IMR-90 (cell line): ENCODE measurements around the gene CEP72. TPM values are rescaled to one million over a fixed set of nuclear protein-coding genes. Genes with fewer than 3 reads are reported as not detected.

Experiments
- ATAC-seq: fragments of 200-7000 bp; cut with Tn5 transposase; 2 replicates; pipeline ENCODE4 v1.9.1; 2020; ENCODE audit warnings: low read depth, mild to moderate bottlenecking, moderate library complexity
- BruUV-seq: library from RNA; stranded (reverse); fragments of 400-500 nt; replicated peaks from 2 replicates; lab custom pipeline; 2021; lab: Mats Ljungman, UMichigan
- CTCF ChIA-PET: fragments of 300-600 bp; formaldehyde crosslinking; extraction: SDS; loops from one replicate; lab custom pipeline; 2021; ENCODE audit warnings: antibody characterized with exemption; lab: Yijun Ruan, JAX
- POLR2A ChIA-PET: fragments of 300-600 bp; sonication (Branson Sonifier 250); formaldehyde crosslinking; loops from one replicate; lab custom pipeline; 2022; ENCODE audit warnings: antibody characterized with exemption; ENCODE audit not compliant: unreplicated experiment; lab: Charles Lee
- DNase-seq: peaks from one replicate; pipeline ENCODE4 v3.0.0; 2013
- H2AFZ ChIP-seq: replicated peaks from 2 replicates; pipeline ENCODE3; 2013; ENCODE audit warnings: low read length, mild to moderate bottlenecking; ENCODE audit not compliant: poor library complexity
- H2AK5ac ChIP-seq: 2 replicates; pipeline ENCODE4 v1.6.1; 2013; ENCODE audit warnings: low read depth, low read length, inconsistent platforms
- H2AK9ac ChIP-seq: replicated peaks from 2 replicates; pipeline ENCODE3; 2013; ENCODE audit warnings: mild to moderate bottlenecking, low read depth, low read length, moderate library complexity; ENCODE audit not compliant: poor library complexity
- H2BK120ac ChIP-seq: 2 replicates; pipeline ENCODE4 v1.6.1; 2013; ENCODE audit warnings: low read depth, low read length, inconsistent platforms
- H2BK15ac ChIP-seq: 3 replicates; pipeline ENCODE4 v1.6.1; 2013; ENCODE audit warnings: low read depth, low read length, inconsistent platforms
- H2BK20ac ChIP-seq: 2 replicates; pipeline ENCODE4 v1.6.1; 2013; ENCODE audit warnings: low read depth, mild to moderate bottlenecking, inconsistent platforms, low read length, moderate library complexity
- H2BK5ac ChIP-seq: 2 replicates; pipeline ENCODE4 v1.6.1; 2013; ENCODE audit warnings: mild to moderate bottlenecking, low read depth, low read length, inconsistent platforms; ENCODE audit not compliant: poor library complexity, severe bottlenecking
- H3K14ac ChIP-seq: replicated peaks from 2 replicates; pipeline ENCODE4 v1.6.1; 2013; ENCODE audit warnings: low read depth, low read length, inconsistent platforms
- H3K18ac ChIP-seq: 2 replicates; pipeline ENCODE4 v1.6.1; 2013; ENCODE audit warnings: low read depth, low read length, control low read depth
- H3K23ac ChIP-seq: 2 replicates; pipeline ENCODE4 v1.6.1; 2013; ENCODE audit warnings: low read depth, low read length, inconsistent platforms
- H3K27ac ChIP-seq: 2 replicates; pipeline ENCODE4 v1.5.1; 2013; ENCODE audit warnings: mild to moderate bottlenecking, control low read depth, low read length; ENCODE audit not compliant: insufficient read depth
- H3K27me3 ChIP-seq: 2 replicates; pipeline ENCODE4 v1.6.1; 2013; ENCODE audit warnings: low read length; ENCODE audit not compliant: control insufficient read depth, insufficient read depth
- H3K36me3 ChIP-seq: 2 replicates; pipeline ENCODE4 v1.6.1; 2013; ENCODE audit warnings: low read length, mixed read lengths; ENCODE audit not compliant: control insufficient read depth, insufficient read depth
- H3K4ac ChIP-seq: 2 replicates; pipeline ENCODE4 v1.6.1; 2013; ENCODE audit warnings: low read depth, low read length, inconsistent platforms
- H3K4me1 ChIP-seq: 2 replicates; pipeline ENCODE4 v1.6.1; 2013; ENCODE audit warnings: low read length, mixed read lengths; ENCODE audit not compliant: control insufficient read depth, insufficient read depth
- H3K4me2 ChIP-seq: 2 replicates; pipeline ENCODE4 v1.6.1; 2013; ENCODE audit warnings: low read depth, mild to moderate bottlenecking, control low read depth, low read length, moderate library complexity
- H3K4me3 ChIP-seq: 2 replicates; pipeline ENCODE4 v1.5.1; 2013; ENCODE audit warnings: low read depth, mild to moderate bottlenecking, control low read depth, low read length, moderate library complexity; ENCODE audit not compliant: insufficient read depth
- H3K56ac ChIP-seq: 2 replicates; pipeline ENCODE4 v1.6.1; 2013; ENCODE audit warnings: low read length, inconsistent platforms; ENCODE audit not compliant: insufficient read depth; ENCODE audit errors: extremely low read depth
- H3K79me1 ChIP-seq, 2 experiments: 2 replicates each; pipeline ENCODE4 v1.6.1; 2013; ENCODE audit warnings: low read length in 2 of 2, inconsistent platforms in 1 of 2, low read depth in 1 of 2
- H3K9ac ChIP-seq: 2 replicates; pipeline ENCODE4 v1.6.1; 2013; ENCODE audit warnings: low read depth, low read length, control low read depth
- H3K9me1 ChIP-seq: 2 replicates; pipeline ENCODE4 v1.6.1; 2013; ENCODE audit warnings: low read length, inconsistent platforms; ENCODE audit not compliant: insufficient read depth
- H3K9me3 ChIP-seq: 2 replicates; pipeline ENCODE4 v1.6.1; 2013; ENCODE audit warnings: low read length; ENCODE audit not compliant: control insufficient read depth, insufficient read depth
- H4K20me1 ChIP-seq: 2 replicates; pipeline ENCODE4 v1.6.1; 2013; ENCODE audit warnings: low read length, inconsistent platforms; ENCODE audit not compliant: insufficient read depth
- H4K5ac ChIP-seq: 2 replicates; pipeline ENCODE4 v1.6.1; 2013; ENCODE audit warnings: mild to moderate bottlenecking, low read depth, low read length, control low read depth
- H4K8ac ChIP-seq, 2 experiments: 2 replicates each; pipeline ENCODE4 v1.6.1; 2013; ENCODE audit warnings: low read depth in 2 of 2, low read length in 2 of 2, control low read depth in 1 of 2, inconsistent platforms in 1 of 2
- H4K91ac ChIP-seq: 2 replicates; pipeline ENCODE4 v1.6.1; 2013; ENCODE audit warnings: low read depth, low read length, inconsistent platforms; ENCODE audit not compliant: insufficient read depth
- BHLHE40 ChIP-seq: fragments of 150-350 bp; IDR thresholded peaks from 2 replicates; pipeline ENCODE4 v1.6.1; 2016; ENCODE audit warnings: mild to moderate bottlenecking, low read depth, low read length
- CEBPB ChIP-seq: IDR thresholded peaks from 2 replicates; pipeline ENCODE4 v1.6.1; 2012; ENCODE audit warnings: low read depth, low read length, improper control_type of control experiment
- CHD1 ChIP-seq: IDR thresholded peaks from 2 replicates; pipeline ENCODE4 v1.6.1; 2012; ENCODE audit warnings: low read depth, low read length, improper control_type of control experiment
- FOS ChIP-seq: fragments of 150-350 bp; IDR thresholded peaks from 2 replicates; pipeline ENCODE4 v1.6.1; 2016; ENCODE audit warnings: low read depth, low read length
- MAFK ChIP-seq: IDR thresholded peaks from 2 replicates; pipeline ENCODE4 v1.6.1; 2012; ENCODE audit warnings: low read depth, low read length, improper control_type of control experiment
- MAZ ChIP-seq: IDR thresholded peaks from 2 replicates; pipeline ENCODE4 v1.6.1; 2012; ENCODE audit warnings: low read depth, mild to moderate bottlenecking, low read length, improper control_type of control experiment, moderate library complexity, borderline replicate concordance
- MXI1 ChIP-seq: IDR thresholded peaks from 2 replicates; pipeline ENCODE4 v1.6.1; 2012; ENCODE audit warnings: low read depth, mild to moderate bottlenecking, low read length, moderate library complexity, borderline replicate concordance
- NFE2L2 ChIP-seq: fragments of 150-350 bp; IDR thresholded peaks from 2 replicates; pipeline ENCODE4 v1.6.1; 2016; ENCODE audit warnings: low read depth, mild to moderate bottlenecking, low read length
- POLR2A ChIP-seq: IDR thresholded peaks from 2 replicates; pipeline ENCODE4 v1.6.1; 2012; ENCODE audit warnings: mild to moderate bottlenecking, low read depth, low read length
- RAD21 ChIP-seq: IDR thresholded peaks from 2 replicates; pipeline ENCODE4 v1.6.1; 2012; ENCODE audit warnings: low read length, improper control_type of control experiment
- RCOR1 ChIP-seq: IDR thresholded peaks from 2 replicates; pipeline ENCODE4 v1.6.1; 2012; ENCODE audit warnings: mild to moderate bottlenecking, low read length, improper control_type of control experiment; ENCODE audit not compliant: insufficient replicate concordance
- RFX5 ChIP-seq: IDR thresholded peaks from 2 replicates; pipeline ENCODE4 v1.8.0; 2012; ENCODE audit warnings: low read depth, mild to moderate bottlenecking, low read length, moderate library complexity
- SMC3 ChIP-seq: fragments of 150-350 bp; IDR thresholded peaks from 2 replicates; pipeline ENCODE4 v1.6.1; 2016; ENCODE audit warnings: low read depth, mild to moderate bottlenecking, antibody characterized with exemption, low read length, moderate library complexity
- WGBS, 2 experiments: methylation state at CpG; one replicate each; pipeline versions ENCODE4 v1.1.5 to v1.1.7; 2013; ENCODE audit warnings: missing lambda C conversion rate in 2 of 2; ENCODE audit not compliant: insufficient read length in 1 of 2; ENCODE audit errors: extremely low coverage in 2 of 2; 5-methylcytosine and 5-hydroxymethylcytosine counted together
- dilution Hi-C: fragments of 300-500 bp; cut with HindIII; formaldehyde crosslinking; loops from one replicate; pipeline ENCODE4 v1.14.3; 2018; ENCODE audit warnings: low sequenced_read_pairs; ENCODE audit not compliant: unreplicated experiment
- in situ Hi-C: fragments of 300-500 bp; cut with MboI; formaldehyde crosslinking; loops from 3 replicates; pipeline ENCODE4 v1.14.3; 2019; ENCODE audit warnings: low sequenced_read_pairs, inconsistent platforms, mixed read lengths
- intact Hi-C: fragments of 100-400 bp; cut with micrococcal nuclease; formaldehyde crosslinking; loops from 2 replicates; pipeline ENCODE4 v1.10.0; 2022
- polyA plus RNA-seq, 3 experiments: library from polyadenylated mRNA; depleted of rRNA; stranded (reverse); fragments of >200 nt; gene quantifications; 2 replicates each; pipeline ENCODE4 v1.2.3, GENCODE V29; 2012; ENCODE audit warnings: low replicate concordance in 1 of 3
- total RNA-seq: library from RNA; depleted of rRNA; stranded (reverse); fragments of >200 nt; gene quantifications from 2 replicates; pipeline ENCODE4 v1.2.3, GENCODE V29; 2012
- TF ChIP-seq, protein P1 (sequence below): fragments of 150-350 bp; IDR thresholded peaks from 2 replicates; pipeline ENCODE4 v1.6.1; 2017; ENCODE audit warnings: mild to moderate bottlenecking, antibody characterized with exemption, low read length, low read depth
- TF ChIP-seq, protein P2 (sequence below): conservative IDR thresholded peaks from 2 replicates; pipeline ENCODE4 v1.5.1; 2012; ENCODE audit warnings: mild to moderate bottlenecking, low read depth, low read length, improper control_type of control experiment
- TF ChIP-seq, protein P3 (sequence below): fragments of 150-350 bp; IDR thresholded peaks from 2 replicates; pipeline ENCODE4 v1.6.1; 2016; ENCODE audit warnings: low read depth, mild to moderate bottlenecking, low read length, moderate library complexity, borderline replicate concordance

CEP72 gene
- total and polyA plus RNA-seq, 2 of the 4 experiments (the other 2 are of a cell fraction) = 2.9 to 4.3 TPM

DNA sequence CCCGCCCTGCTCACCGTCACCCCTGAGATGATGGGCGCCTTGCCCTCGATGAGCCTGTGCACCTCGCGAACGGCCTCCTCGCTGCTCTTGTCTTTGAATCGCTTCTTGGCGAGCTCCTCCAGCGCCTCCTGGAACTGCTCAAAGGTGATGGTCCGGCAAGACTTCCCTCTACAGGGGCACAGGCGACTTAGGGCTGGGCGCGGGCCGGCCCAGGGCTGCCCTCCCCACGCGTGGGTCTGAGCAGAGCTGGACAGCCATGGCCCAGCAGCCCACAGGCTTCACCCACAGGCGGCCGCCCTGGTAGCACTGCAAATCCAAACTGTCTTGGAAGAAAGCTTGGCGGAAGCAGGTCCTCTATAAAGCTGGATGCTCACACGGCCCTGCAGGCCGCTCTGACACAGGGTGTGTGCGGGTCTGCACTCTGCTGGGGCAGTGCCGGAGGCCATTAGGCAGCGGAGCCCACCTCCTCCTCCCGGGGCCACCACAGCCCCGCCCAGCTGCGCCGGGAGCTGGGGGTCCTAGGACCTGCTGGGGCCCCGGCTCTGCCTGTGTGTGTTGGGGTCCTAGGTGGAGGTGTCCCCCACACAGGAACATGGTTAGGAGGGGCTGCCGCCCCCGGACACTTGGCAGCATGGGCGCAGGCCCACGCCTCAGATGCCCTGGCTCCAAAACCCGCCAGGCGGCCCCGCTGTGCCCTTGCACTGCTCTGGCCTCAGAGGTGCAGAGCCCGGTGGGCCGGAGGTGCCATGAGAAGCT lies 54.0 kb downstream of the CEP72 start:
- H3K36me3 ChIP-seq = peaks cover 2% of the 10 kb centered on the region; the same call in 1 of the 2 replicates

More for the DNA sequence above, 54.0 kb downstream of the CEP72 start:
- no TSS peak for BruUV-seq
- H3K4me1 ChIP-seq = no peaks in the 10 kb centered on the region
- WGBS, 2 experiments = 94% methylated on average over 17 of the region's 40 CpGs; no CpG with 5 or more reads in 1 of the 2 experiments
- no peaks in the 10 kb centered on the region for H3K9me1 ChIP-seq
- no peak overlapping the region for H2BK5ac ChIP-seq
- H3K9me3 ChIP-seq = no peaks in the 10 kb centered on the region; the same call in 1 of the 2 replicates
- no peak overlapping the region for H2AFZ ChIP-seq
- no peak overlapping the region for H3K56ac ChIP-seq
- no peak overlapping the region for H2BK120ac ChIP-seq
- no peak overlapping the region for H3K4me2 ChIP-seq
- H3K27me3 ChIP-seq = no peaks in the 10 kb centered on the region
- H2BK15ac ChIP-seq = no peak overlapping the region
- no peak overlapping the region for H2AK5ac ChIP-seq
- H4K5ac ChIP-seq = no peak overlapping the region
- dilution Hi-C loops (no loop called here), intact Hi-C loops (no loop called here), in situ Hi-C loops (no loop called here)
- H4K20me1 ChIP-seq = no peaks in the 10 kb centered on the region
- H3K23ac ChIP-seq = no peak overlapping the region
- H3K18ac ChIP-seq = no peak overlapping the region
- H4K8ac ChIP-seq = no peak overlapping the region
- no peak overlapping the region for H2AK9ac ChIP-seq
- no peak overlapping the region for H2BK20ac ChIP-seq
- H3K14ac ChIP-seq = no peak overlapping the region
- ChIA-PET CTCF (no interaction called here), POLR2A (no interaction called here)
- ATAC-seq (no peak), DNase-seq (no peak)
- H3K79me1 ChIP-seq = no peaks in the 10 kb centered on the region
- no peak overlapping the region for H3K9ac ChIP-seq
- H3K27ac ChIP-seq = no peak overlapping the region
- H4K91ac ChIP-seq = no peak overlapping the region
- H3K4ac ChIP-seq = no peak overlapping the region
- H3K4me3 ChIP-seq = no peak overlapping the region
- TF ChIP-seq, protein P1, sequence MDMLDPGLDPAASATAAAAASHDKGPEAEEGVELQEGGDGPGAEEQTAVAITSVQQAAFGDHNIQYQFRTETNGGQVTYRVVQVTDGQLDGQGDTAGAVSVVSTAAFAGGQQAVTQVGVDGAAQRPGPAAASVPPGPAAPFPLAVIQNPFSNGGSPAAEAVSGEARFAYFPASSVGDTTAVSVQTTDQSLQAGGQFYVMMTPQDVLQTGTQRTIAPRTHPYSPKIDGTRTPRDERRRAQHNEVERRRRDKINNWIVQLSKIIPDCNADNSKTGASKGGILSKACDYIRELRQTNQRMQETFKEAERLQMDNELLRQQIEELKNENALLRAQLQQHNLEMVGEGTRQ = no peak
- no peak for TF ChIP-seq RAD21
- no peak for TF ChIP-seq FOS
- TF ChIP-seq MAFK = no peak
- TF ChIP-seq, protein P2, sequence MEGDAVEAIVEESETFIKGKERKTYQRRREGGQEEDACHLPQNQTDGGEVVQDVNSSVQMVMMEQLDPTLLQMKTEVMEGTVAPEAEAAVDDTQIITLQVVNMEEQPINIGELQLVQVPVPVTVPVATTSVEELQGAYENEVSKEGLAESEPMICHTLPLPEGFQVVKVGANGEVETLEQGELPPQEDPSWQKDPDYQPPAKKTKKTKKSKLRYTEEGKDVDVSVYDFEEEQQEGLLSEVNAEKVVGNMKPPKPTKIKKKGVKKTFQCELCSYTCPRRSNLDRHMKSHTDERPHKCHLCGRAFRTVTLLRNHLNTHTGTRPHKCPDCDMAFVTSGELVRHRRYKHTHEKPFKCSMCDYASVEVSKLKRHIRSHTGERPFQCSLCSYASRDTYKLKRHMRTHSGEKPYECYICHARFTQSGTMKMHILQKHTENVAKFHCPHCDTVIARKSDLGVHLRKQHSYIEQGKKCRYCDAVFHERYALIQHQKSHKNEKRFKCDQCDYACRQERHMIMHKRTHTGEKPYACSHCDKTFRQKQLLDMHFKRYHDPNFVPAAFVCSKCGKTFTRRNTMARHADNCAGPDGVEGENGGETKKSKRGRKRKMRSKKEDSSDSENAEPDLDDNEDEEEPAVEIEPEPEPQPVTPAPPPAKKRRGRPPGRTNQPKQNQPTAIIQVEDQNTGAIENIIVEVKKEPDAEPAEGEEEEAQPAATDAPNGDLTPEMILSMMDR = no peak
- no peak for TF ChIP-seq POLR2A
- TF ChIP-seq SMC3 = no peak
- TF ChIP-seq RCOR1 = no peak
- no peak for TF ChIP-seq BHLHE40
- TF ChIP-seq NFE2L2 = no peak
- TF ChIP-seq, protein P3, sequence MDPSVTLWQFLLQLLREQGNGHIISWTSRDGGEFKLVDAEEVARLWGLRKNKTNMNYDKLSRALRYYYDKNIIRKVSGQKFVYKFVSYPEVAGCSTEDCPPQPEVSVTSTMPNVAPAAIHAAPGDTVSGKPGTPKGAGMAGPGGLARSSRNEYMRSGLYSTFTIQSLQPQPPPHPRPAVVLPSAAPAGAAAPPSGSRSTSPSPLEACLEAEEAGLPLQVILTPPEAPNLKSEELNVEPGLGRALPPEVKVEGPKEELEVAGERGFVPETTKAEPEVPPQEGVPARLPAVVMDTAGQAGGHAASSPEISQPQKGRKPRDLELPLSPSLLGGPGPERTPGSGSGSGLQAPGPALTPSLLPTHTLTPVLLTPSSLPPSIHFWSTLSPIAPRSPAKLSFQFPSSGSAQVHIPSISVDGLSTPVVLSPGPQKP = no peak
- TF ChIP-seq CHD1 = no peak
- TF ChIP-seq CEBPB = no peak
- no peak for TF ChIP-seq RFX5
- no peak for TF ChIP-seq MXI1
- no peak for TF ChIP-seq MAZ
